NT2/D1 (cell line): ENCODE results near the gene RPTOR.
"Not testable (repeated sequence)": the region's sequence is repeated elsewhere in the genome, so short reads cannot be mapped to it uniquely, and the experiment has no call there.

Experiments used
- SUZ12 ChIP-seq: IDR thresholded peaks from 2 replicates; pipeline ENCODE4 v1.6.1; 2011; ENCODE audit not compliant: insufficient read length, insufficient read depth; ENCODE audit errors: extremely low read depth
- YY1 ChIP-seq: IDR thresholded peaks from 2 replicates; pipeline ENCODE4 v1.6.1; 2011; ENCODE audit not compliant: insufficient read length, insufficient read depth
- ZNF274 ChIP-seq: IDR thresholded peaks from 2 replicates; pipeline ENCODE4 v1.6.1; 2011; ENCODE audit warnings: mild to moderate bottlenecking, low read depth, low read length

DNA sequence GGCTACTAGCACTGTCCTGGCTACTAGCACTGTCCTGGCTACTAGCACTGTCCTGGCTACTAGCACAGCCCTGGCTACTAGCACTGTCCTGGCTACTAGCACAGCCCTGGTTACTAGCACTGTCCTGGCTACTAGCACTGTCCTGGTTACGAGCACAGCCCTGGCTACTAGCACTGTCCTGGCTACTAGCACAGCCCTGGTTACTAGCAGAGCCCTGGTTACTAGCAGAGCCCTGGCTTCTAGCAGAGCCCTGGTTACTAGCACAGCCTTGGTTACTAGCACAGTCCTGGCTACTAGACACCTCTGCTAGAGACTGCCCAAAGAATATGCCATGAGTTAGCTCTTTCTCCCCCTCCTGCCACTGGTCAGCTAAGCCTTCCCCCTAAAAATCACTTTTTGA lies 200.1 kb downstream of the RPTOR start:
- not testable (repeated sequence) for TF ChIP-seq ZNF274, YY1, SUZ12
